HUES6 (cell line): Measurements from ENCODE around the gene USP48.

Experiments used
- H3K27ac ChIP-seq: 2 replicates; pipeline ENCODE4 v1.7.0; 2013; ENCODE audit warnings: low read depth, mild to moderate bottlenecking, low read length, inconsistent platforms
- H3K27me3 ChIP-seq: 2 replicates; pipeline ENCODE4 v1.6.1; 2013; ENCODE audit warnings: low read length; ENCODE audit not compliant: control insufficient read depth, insufficient read depth
- H3K36me3 ChIP-seq: 2 replicates; pipeline ENCODE4 v1.6.1; 2013; ENCODE audit warnings: low read length; ENCODE audit not compliant: control insufficient read depth, insufficient read depth
- H3K4me1 ChIP-seq: 2 replicates; pipeline ENCODE4 v1.6.1; 2013; ENCODE audit warnings: low read length; ENCODE audit not compliant: control insufficient read depth, insufficient read depth
- H3K4me3 ChIP-seq: 2 replicates; pipeline ENCODE4 v1.5.1; 2013; ENCODE audit warnings: low read depth, low read length
- H3K9ac ChIP-seq: one replicate; pipeline ENCODE4 v1.6.1; 2013; ENCODE audit warnings: mild to moderate bottlenecking, low read length
- H3K9me3 ChIP-seq: 2 replicates; pipeline ENCODE4 v1.6.1; 2013; ENCODE audit warnings: low read depth, low read length; ENCODE audit not compliant: control insufficient read depth, insufficient read depth

The USP48 gene

GRCh38 chr1:21743476-21743875, 39.5 kb downstream of the USP48 start:
- Histone ChIP-seq H3K4me3 (no peak overlapping the region), H3K9ac (no peak overlapping the region), H3K27me3 (no peaks in the 10 kb centered on the region), H3K36me3 (peaks cover 51% of the 10 kb centered on the region), H3K4me1 (no peaks in the 10 kb centered on the region), H3K9me3 (no peaks in the 10 kb centered on the region), H3K27ac (no peak overlapping the region)

- no peaks in the 10 kb centered on the region for H3K4me1 ChIP-seq
- H3K9me3 ChIP-seq, result no peaks in the 10 kb centered on the region
- H3K4me3 ChIP-seq, result no peak overlapping the region
- peaks cover 44% of the 10 kb centered on the region for H3K36me3 ChIP-seq
- no peak overlapping the region for H3K27ac ChIP-seq
- no peak overlapping the region for H3K9ac ChIP-seq
- no peaks in the 10 kb centered on the region for H3K27me3 ChIP-seq
Observed at GRCh38 chr1:21742578-21742977, 40.4 kb downstream of the USP48 start.

- Histone ChIP-seq H3K36me3 (peaks cover 46% of the 10 kb centered on the region), H3K27me3 (no peaks in the 10 kb centered on the region), H3K27ac (no peak overlapping the region), H3K4me1 (no peaks in the 10 kb centered on the region), H3K9me3 (no peaks in the 10 kb centered on the region), H3K9ac (no peak overlapping the region), H3K4me3 (no peak overlapping the region)
Observed at GRCh38 chr1:21741206-21741605, 41.7 kb downstream of the USP48 start.

GRCh38 chr1:21736876-21737275, 46.1 kb downstream of the USP48 start:
- Histone ChIP-seq H3K36me3 (peaks cover 70% of the 10 kb centered on the region), H3K27me3 (no peaks in the 10 kb centered on the region), H3K9ac (no peak overlapping the region), H3K27ac (no peak overlapping the region), H3K4me1 (no peaks in the 10 kb centered on the region), H3K9me3 (no peaks in the 10 kb centered on the region), H3K4me3 (no peak overlapping the region)

GRCh38 chr1:21736011-21736410, 46.9 kb downstream of the USP48 start:
- Histone ChIP-seq H3K9ac (no peak overlapping the region), H3K9me3 (no peaks in the 10 kb centered on the region), H3K4me1 (no peaks in the 10 kb centered on the region), H3K4me3 (no peak overlapping the region), H3K27ac (no peak overlapping the region), H3K27me3 (no peaks in the 10 kb centered on the region), H3K36me3 (peaks cover 74% of the 10 kb centered on the region)

GRCh38 chr1:21734526-21734925, 48.4 kb downstream of the USP48 start:
- H3K27ac ChIP-seq, result no peak overlapping the region

GRCh38 chr1:21732664-21733063, 50.3 kb downstream of the USP48 start:
- no peaks in the 10 kb centered on the region for H3K9me3 ChIP-seq
- H3K27me3 ChIP-seq, result no peaks in the 10 kb centered on the region
- no peaks in the 10 kb centered on the region for H3K4me1 ChIP-seq
- H3K27ac ChIP-seq, result no peak overlapping the region
- H3K4me3 ChIP-seq, result no peak overlapping the region
- no peak overlapping the region for H3K9ac ChIP-seq
- H3K36me3 ChIP-seq, result peaks cover 83% of the 10 kb centered on the region

More at GRCh38 chr1:21734526-21734925, 48.4 kb downstream of the USP48 start:
- H3K9me3 ChIP-seq, result no peaks in the 10 kb centered on the region
- H3K4me3 ChIP-seq, result no peak overlapping the region
- H3K36me3 ChIP-seq, result peaks cover 67% of the 10 kb centered on the region
- H3K4me1 ChIP-seq, result no peaks in the 10 kb centered on the region
- H3K27me3 ChIP-seq, result no peaks in the 10 kb centered on the region
- H3K9ac ChIP-seq, result no peak overlapping the region

- H3K27ac ChIP-seq, result no peak overlapping the region
- H3K9ac ChIP-seq, result no peak overlapping the region
- peaks cover 81% of the 10 kb centered on the region for H3K36me3 ChIP-seq
- no peaks in the 10 kb centered on the region for H3K27me3 ChIP-seq
- H3K4me3 ChIP-seq, result no peak overlapping the region
- no peaks in the 10 kb centered on the region for H3K9me3 ChIP-seq
- H3K4me1 ChIP-seq, result no peaks in the 10 kb centered on the region
Observed at GRCh38 chr1:21725748-21726392, 57.1 kb downstream of the USP48 start.

- Histone ChIP-seq H3K4me3 (no peak overlapping the region), H3K36me3 (peaks cover 88% of the 10 kb centered on the region), H3K4me1 (no peaks in the 10 kb centered on the region), H3K27me3 (no peaks in the 10 kb centered on the region), H3K9ac (no peak overlapping the region), H3K27ac (no peak overlapping the region), H3K9me3 (no peaks in the 10 kb centered on the region)
Observed at GRCh38 chr1:21724570-21724969, 58.4 kb downstream of the USP48 start.

GRCh38 chr1:21724098-21724497, 58.9 kb downstream of the USP48 start:
- peaks cover 88% of the 10 kb centered on the region for H3K36me3 ChIP-seq
- H3K9me3 ChIP-seq, result no peaks in the 10 kb centered on the region
- H3K9ac ChIP-seq, result no peak overlapping the region
- H3K4me1 ChIP-seq, result no peaks in the 10 kb centered on the region
- H3K27me3 ChIP-seq, result no peaks in the 10 kb centered on the region
- no peak overlapping the region for H3K27ac ChIP-seq
- no peak overlapping the region for H3K4me3 ChIP-seq

GRCh38 chr1:21721295-21721985, 61.5 kb downstream of the USP48 start:
- no peak overlapping the region for H3K27ac ChIP-seq
- no peaks in the 10 kb centered on the region for H3K9me3 ChIP-seq
- no peak overlapping the region for H3K9ac ChIP-seq
- no peaks in the 10 kb centered on the region for H3K27me3 ChIP-seq
- H3K4me1 ChIP-seq, result no peaks in the 10 kb centered on the region
- H3K36me3 ChIP-seq, result peaks cover 84% of the 10 kb centered on the region
- H3K4me3 ChIP-seq, result no peak overlapping the region
